Caco-2 (cell line): ENCODE measurements around the gene PPP1R13B. TPM values are rescaled to one million over a fixed set of nuclear protein-coding genes. Genes with fewer than 3 reads are reported as not detected.

Experiments
- BruUV-seq: library from RNA; stranded (reverse); fragments of 400-500 nt; replicated peaks from 2 replicates; lab custom pipeline; 2021; lab: Mats Ljungman, UMichigan
- CTCF ChIA-PET: fragments of 300-600 bp; sonication (Branson Sonifier 250); formaldehyde crosslinking; loops from one replicate; lab custom pipeline; 2022; ENCODE audit warnings: antibody characterized with exemption; lab: Charles Lee
- POLR2A ChIA-PET: fragments of 300-600 bp; sonication (Branson Sonifier 250); formaldehyde crosslinking; loops from one replicate; lab custom pipeline; 2022; ENCODE audit warnings: antibody characterized with exemption; lab: Charles Lee
- DNase-seq, 2 experiments: peaks; one replicate each; pipeline versions ENCODE4 v3.0.0 to v3.0.0-alpha.2; 2020 to 2022
- H3K27me3 ChIP-seq: replicated peaks from 2 replicates; pipeline ENCODE4 v1.6.0; 2011; ENCODE audit warnings: low read length; ENCODE audit not compliant: control insufficient read depth, insufficient read depth
- H3K36me3 ChIP-seq: 2 replicates; pipeline ENCODE4 v1.5.1; 2011; ENCODE audit warnings: low read length; ENCODE audit not compliant: control insufficient read depth, insufficient read depth
- H3K4me1 ChIP-seq: fragments of 250-450 bp; sonication (Bioruptor Pico); 2 replicates; pipeline ENCODE4 v1.5.1; 2020; ENCODE audit warnings: mild to moderate bottlenecking
- H3K4me3 ChIP-seq: 2 replicates; pipeline ENCODE4 v1.5.1; 2011; ENCODE audit warnings: low read depth, mild to moderate bottlenecking, control low read depth, low read length
- H3K9me3 ChIP-seq: fragments of 250-450 bp; sonication (Bioruptor Pico); 2 replicates; pipeline ENCODE4 v1.5.1; 2020; ENCODE audit warnings: mild to moderate bottlenecking, moderate library complexity
- H3K27ac Mint-ChIP-seq: one replicate; pipeline ENCODE4 v1.8.0; 2022; ENCODE audit warnings: mixed read lengths; ENCODE audit not compliant: unreplicated experiment
- H3K27me3 Mint-ChIP-seq: one replicate; pipeline ENCODE4 v1.8.0; 2022; ENCODE audit warnings: mixed read lengths; ENCODE audit not compliant: insufficient read depth, unreplicated experiment
- H3K36me3 Mint-ChIP-seq: one replicate; pipeline ENCODE4 v1.8.0; 2022; ENCODE audit warnings: mild to moderate bottlenecking, mixed read lengths; ENCODE audit not compliant: insufficient read depth, unreplicated experiment
- H3K4me1 Mint-ChIP-seq: one replicate; pipeline ENCODE4 v1.8.0; 2022; ENCODE audit warnings: low read depth, mixed read lengths; ENCODE audit not compliant: unreplicated experiment
- H3K4me3 Mint-ChIP-seq: one replicate; pipeline ENCODE4 v1.8.0; 2022; ENCODE audit warnings: mild to moderate bottlenecking, moderate library complexity, mixed read lengths; ENCODE audit not compliant: unreplicated experiment
- H3K9me3 Mint-ChIP-seq: one replicate; pipeline ENCODE4 v1.8.0; 2022; ENCODE audit warnings: mixed read lengths; ENCODE audit not compliant: unreplicated experiment
- intact Hi-C: fragments of 100-400 bp; cut with micrococcal nuclease; formaldehyde crosslinking; loops from one replicate; pipeline ENCODE4 v1.10.0; 2022; ENCODE audit not compliant: unreplicated experiment
- total RNA-seq: library from RNA; stranded (reverse); gene quantifications from 2 replicates; pipeline ENCODE4 v1.2.3, GENCODE V29; 2022
- TF ChIP-seq, protein P1 (sequence below), 2 experiments: fragments of 200-600 bp in 1 of 2; IDR thresholded peaks; 1 replicate in 1 of 2; 2 replicates in 1 of 2; pipeline versions ENCODE4 v1.5.1 to v1.8.0; 2011 to 2022; ENCODE audit warnings: antibody characterized with exemption in 1 of 2, control low read depth in 1 of 2, inconsistent platforms in 1 of 2, low read depth in 1 of 2, low read length in 1 of 2, mild to moderate bottlenecking in 1 of 2, moderate library complexity in 1 of 2; ENCODE audit not compliant: insufficient read depth in 1 of 2, severe bottlenecking in 1 of 2, unreplicated experiment in 1 of 2

The PPP1R13B gene
- total RNA-seq, 1 experiment from 2014 or later, result 15.8 TPM

DNA sequence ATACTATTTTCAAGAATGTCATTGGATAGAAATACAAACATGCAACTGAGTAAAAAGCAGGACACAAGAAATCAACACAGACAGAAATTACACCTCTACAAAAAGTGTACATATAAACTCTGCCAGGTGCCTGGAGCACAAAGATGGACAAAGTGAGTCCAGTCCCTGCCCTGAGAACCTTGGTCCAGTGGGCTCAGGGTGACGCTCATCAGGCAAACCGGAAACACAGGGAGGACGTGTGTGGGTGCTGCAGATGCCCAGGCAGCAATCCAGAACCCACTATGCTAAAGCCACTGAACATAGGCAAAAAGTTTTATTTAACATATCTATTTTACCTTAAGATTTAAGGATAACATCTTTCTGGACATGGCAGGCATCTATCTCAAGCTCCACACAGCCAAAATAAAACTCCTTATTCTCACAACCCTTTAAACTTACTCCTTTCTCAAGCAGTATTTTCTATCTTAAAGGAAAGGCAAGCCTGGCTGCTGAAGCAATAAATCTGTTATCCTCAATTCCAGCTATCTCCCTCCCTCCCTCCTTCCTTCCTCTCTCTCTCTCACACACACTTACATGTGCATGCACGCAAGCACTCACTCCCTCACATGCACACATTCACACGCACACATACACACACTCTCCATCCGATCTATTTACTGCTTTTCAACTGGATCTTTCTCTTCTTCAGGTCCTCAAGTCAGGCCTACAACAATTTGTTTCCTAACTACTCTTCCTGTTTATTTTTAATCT, 10.2 kb downstream of the PPP1R13B start:
- CTCF ChIA-PET, result no interaction called here
- Mint-ChIP-seq H3K27me3 (no peaks in the 10 kb centered on the region), H3K4me1 (no peaks in the 10 kb centered on the region), H3K27ac (no peak overlapping the region), H3K4me3 (no peak overlapping the region), H3K9me3 (no peaks in the 10 kb centered on the region), H3K36me3 (no peaks in the 10 kb centered on the region)
- intact Hi-C loops, result no loop called here
- TF ChIP-seq, protein P1, sequence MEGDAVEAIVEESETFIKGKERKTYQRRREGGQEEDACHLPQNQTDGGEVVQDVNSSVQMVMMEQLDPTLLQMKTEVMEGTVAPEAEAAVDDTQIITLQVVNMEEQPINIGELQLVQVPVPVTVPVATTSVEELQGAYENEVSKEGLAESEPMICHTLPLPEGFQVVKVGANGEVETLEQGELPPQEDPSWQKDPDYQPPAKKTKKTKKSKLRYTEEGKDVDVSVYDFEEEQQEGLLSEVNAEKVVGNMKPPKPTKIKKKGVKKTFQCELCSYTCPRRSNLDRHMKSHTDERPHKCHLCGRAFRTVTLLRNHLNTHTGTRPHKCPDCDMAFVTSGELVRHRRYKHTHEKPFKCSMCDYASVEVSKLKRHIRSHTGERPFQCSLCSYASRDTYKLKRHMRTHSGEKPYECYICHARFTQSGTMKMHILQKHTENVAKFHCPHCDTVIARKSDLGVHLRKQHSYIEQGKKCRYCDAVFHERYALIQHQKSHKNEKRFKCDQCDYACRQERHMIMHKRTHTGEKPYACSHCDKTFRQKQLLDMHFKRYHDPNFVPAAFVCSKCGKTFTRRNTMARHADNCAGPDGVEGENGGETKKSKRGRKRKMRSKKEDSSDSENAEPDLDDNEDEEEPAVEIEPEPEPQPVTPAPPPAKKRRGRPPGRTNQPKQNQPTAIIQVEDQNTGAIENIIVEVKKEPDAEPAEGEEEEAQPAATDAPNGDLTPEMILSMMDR (IDR thresholded peaks at IDR 0.05; ENCODE audit: insufficient read depth in 1 of 2, low read depth in 1 of 2, low read length in 1 of 2, severe bottlenecking in 1 of 2, unreplicated experiment in 1 of 2), result no peak
- H3K4me1 ChIP-seq, result no peaks in the 10 kb centered on the region
- H3K27me3 ChIP-seq, result no peaks in the 10 kb centered on the region
- no peaks in the 10 kb centered on the region for H3K9me3 ChIP-seq
- no peak for DNase-seq
- no peak overlapping the region for H3K4me3 ChIP-seq
- no peaks in the 10 kb centered on the region for H3K36me3 ChIP-seq
- POLR2A ChIA-PET, result no interaction called here
- BruUV-seq, result no TSS peak

DNA sequence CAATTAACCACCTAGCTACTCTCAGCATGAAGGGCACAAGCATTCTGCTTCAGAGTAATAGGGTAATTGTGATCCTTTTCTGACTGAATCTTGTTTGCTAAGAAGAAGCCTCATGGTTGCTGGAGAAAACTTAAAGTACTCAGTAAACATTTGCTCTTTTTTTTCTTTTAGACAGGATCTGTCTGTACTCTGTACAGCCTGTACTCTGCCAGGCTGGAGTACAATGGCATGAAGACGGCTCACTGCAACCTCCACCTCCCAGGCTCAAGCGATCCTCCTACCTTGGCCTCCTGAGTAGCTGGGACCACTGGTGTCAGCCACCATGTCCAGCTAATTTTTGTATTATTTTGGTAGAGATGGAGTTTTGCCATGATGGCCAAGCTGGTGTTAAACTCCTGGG, 12.4 kb downstream of the PPP1R13B start:
- CTCF ChIA-PET, result no interaction called here

DNA sequence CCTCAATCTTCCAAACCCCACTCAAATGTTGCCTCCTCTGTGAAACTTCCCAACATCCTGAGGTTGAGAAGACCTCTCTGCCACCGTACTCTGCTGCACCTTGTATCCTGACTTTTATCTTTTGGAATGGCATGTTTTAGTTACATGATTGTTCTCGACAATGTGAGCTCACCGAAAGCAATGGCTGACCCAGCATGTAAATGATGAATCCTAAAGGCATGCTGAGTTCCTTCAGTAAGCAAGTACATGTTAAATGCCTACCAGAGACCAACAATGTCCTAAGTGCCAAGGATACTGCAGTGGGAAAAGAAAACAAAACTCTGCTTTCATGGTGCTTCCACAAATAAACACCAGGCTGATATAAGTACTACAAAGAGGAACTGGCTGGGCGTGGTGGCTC, 13.7 kb downstream of the PPP1R13B start:
- no peak overlapping the region for H3K27ac Mint-ChIP-seq
- POLR2A ChIA-PET, result no interaction called here

More for the DNA sequence above, 12.4 kb downstream of the PPP1R13B start:
- Mint-ChIP-seq H3K4me3 (no peak overlapping the region), H3K9me3 (no peaks in the 10 kb centered on the region), H3K27me3 (no peaks in the 10 kb centered on the region), H3K36me3 (no peaks in the 10 kb centered on the region), H3K27ac (no peak overlapping the region), H3K4me1 (no peaks in the 10 kb centered on the region)
- intact Hi-C loops, result no loop called here
- no peak for DNase-seq
- POLR2A ChIA-PET, result no interaction called here
- H3K36me3 ChIP-seq, result no peaks in the 10 kb centered on the region
- no peaks in the 10 kb centered on the region for H3K4me1 ChIP-seq
- H3K4me3 ChIP-seq, result no peak overlapping the region
- TF ChIP-seq, protein P1 (IDR thresholded peaks at IDR 0.05; ENCODE audit: insufficient read depth in 1 of 2, low read depth in 1 of 2, low read length in 1 of 2, severe bottlenecking in 1 of 2, unreplicated experiment in 1 of 2), result no peak
- no peaks in the 10 kb centered on the region for H3K9me3 ChIP-seq
- no peaks in the 10 kb centered on the region for H3K27me3 ChIP-seq
- BruUV-seq, result no TSS peak

More for the DNA sequence above, 13.7 kb downstream of the PPP1R13B start:
- Mint-ChIP-seq H3K36me3 (no peaks in the 10 kb centered on the region), H3K27me3 (no peaks in the 10 kb centered on the region), H3K4me3 (no peak overlapping the region), H3K9me3 (no peaks in the 10 kb centered on the region), H3K4me1 (no peaks in the 10 kb centered on the region)
- no peaks in the 10 kb centered on the region for H3K4me1 ChIP-seq
- no peaks in the 10 kb centered on the region for H3K9me3 ChIP-seq
- no peak overlapping the region for H3K4me3 ChIP-seq
- CTCF ChIA-PET, result no interaction called here
- no TSS peak for BruUV-seq
- no peaks in the 10 kb centered on the region for H3K36me3 ChIP-seq
- TF ChIP-seq, protein P1 (IDR thresholded peaks at IDR 0.05; ENCODE audit: insufficient read depth in 1 of 2, low read depth in 1 of 2, low read length in 1 of 2, severe bottlenecking in 1 of 2, unreplicated experiment in 1 of 2), result no peak
- DNase-seq, result no peak
- H3K27me3 ChIP-seq, result no peaks in the 10 kb centered on the region
- intact Hi-C loops, result no loop called here
